ENCODE results near the gene NUDT21. TPM values are rescaled to one million over a fixed set of nuclear protein-coding genes. Genes with fewer than 3 reads are reported as not detected.

Gene NUDT21
- total and polyA plus RNA-seq, 12 donors, result 9.3 to 74.7 (median 62.5) TPM

DNA sequence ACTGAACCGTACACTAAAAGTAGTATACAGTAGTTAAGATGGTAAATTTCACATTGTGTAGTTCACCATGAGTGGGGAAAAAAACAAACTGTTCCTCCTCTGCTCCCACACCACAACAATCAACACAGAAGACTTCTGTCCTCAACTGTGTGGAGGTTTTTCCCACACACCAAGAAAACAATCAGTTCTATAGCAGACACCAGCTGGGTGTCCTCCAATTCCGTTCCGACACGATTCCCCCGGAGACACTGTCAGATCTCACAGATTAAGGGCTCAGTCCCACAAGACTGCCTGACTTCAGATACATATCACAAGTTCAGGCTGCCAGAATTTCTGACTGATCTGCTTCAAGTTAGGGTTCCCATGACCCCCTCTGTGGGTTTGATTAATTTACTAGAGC, 36.9 kb upstream of the NUDT21 start:
- Histone ChIP-seq H3K27ac (no peak overlapping the region), H3K4me1 (peaks cover 0 to under 1% (median 0%) of the 10 kb centered on the region in 9 donors), H3K9me3 (no peaks in the 10 kb centered on the region), H3K27me3 (no peaks in the 10 kb centered on the region), H3K4me3 (no peak overlapping the region), H3K36me3 (peaks cover 0 to 74% (median 18%) of the 10 kb centered on the region in 9 donors)
- intact Hi-C loops (cut with DNase I), result no loop called here
- ATAC-seq, result no peak
- TF ChIP-seq, protein P1, sequence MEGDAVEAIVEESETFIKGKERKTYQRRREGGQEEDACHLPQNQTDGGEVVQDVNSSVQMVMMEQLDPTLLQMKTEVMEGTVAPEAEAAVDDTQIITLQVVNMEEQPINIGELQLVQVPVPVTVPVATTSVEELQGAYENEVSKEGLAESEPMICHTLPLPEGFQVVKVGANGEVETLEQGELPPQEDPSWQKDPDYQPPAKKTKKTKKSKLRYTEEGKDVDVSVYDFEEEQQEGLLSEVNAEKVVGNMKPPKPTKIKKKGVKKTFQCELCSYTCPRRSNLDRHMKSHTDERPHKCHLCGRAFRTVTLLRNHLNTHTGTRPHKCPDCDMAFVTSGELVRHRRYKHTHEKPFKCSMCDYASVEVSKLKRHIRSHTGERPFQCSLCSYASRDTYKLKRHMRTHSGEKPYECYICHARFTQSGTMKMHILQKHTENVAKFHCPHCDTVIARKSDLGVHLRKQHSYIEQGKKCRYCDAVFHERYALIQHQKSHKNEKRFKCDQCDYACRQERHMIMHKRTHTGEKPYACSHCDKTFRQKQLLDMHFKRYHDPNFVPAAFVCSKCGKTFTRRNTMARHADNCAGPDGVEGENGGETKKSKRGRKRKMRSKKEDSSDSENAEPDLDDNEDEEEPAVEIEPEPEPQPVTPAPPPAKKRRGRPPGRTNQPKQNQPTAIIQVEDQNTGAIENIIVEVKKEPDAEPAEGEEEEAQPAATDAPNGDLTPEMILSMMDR (IDR thresholded peaks at IDR 0.05), result no peak
- DNase-seq, result no peak
- WGBS, 2 donors, result 58 to 71% methylated on average over 5 of the region's 5 CpGs

DNA sequence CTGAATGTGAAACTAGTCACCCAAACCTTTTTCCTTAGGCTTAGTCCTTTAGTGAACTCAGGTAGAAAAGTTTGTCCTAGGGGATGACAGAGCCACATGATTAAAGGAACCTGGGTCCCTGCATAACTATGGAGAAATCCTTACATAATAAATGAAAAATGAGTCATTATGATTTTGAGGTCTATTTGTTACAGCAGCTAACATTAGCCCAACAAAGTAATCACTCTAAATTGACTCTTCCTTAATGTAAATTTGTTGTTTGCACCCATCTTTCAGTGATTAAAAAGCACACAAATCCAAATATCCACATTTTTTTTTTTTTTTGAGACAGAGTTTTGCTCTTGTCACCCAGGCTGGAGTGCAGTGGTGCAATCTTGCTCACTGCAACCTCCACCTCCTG, 32.3 kb upstream of the NUDT21 start:
- ATAC-seq, result no peak
- no peak overlapping the region for H3K27ac ChIP-seq
- no peaks in the 10 kb centered on the region for H3K9me3 ChIP-seq
- no peak for DNase-seq
- no peak overlapping the region for H3K4me3 ChIP-seq
- TF ChIP-seq, protein P1 (IDR thresholded peaks at IDR 0.05), result no peak
- peaks cover 0 to 2% (median 0%) of the 10 kb centered on the region in 9 donors for H3K4me1 ChIP-seq
- peaks cover 0 to 85% (median 39%) of the 10 kb centered on the region in 9 donors for H3K36me3 ChIP-seq
- H3K27me3 ChIP-seq, result no peaks in the 10 kb centered on the region
- intact Hi-C loops (cut with DNase I), result no loop called here

DNA sequence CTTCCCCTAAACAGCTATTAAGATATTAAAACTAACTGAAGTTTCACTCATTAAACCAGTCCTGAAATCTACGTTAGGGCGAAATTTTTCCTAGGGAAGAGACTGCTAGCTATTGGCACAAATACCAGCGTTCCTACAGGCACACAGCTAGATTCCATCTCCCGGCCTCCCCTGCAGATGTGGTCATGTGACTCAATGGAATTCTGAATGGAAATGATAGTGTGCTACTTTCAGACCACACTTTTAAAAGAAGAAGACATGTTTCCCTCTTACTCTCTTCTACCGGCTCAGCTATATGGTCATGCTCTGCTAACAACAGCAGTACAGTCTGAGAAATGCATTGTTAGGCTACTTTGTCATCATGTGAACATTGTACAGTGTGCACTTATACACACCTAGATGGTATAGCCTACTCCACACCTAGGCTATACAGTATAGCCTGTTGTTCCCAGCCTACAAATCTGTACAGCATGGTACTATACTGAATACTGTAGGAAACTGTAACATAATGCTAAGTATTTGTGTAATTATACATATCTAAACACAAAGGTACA, 31.6 kb upstream of the NUDT21 start:
- TF ChIP-seq, protein P1 (IDR thresholded peaks at IDR 0.05), result no peak
- Histone ChIP-seq H3K27me3 (no peaks in the 10 kb centered on the region), H3K36me3 (peaks cover 0 to 91% (median 42%) of the 10 kb centered on the region in 9 donors), H3K4me3 (no peak overlapping the region), H3K4me1 (peaks cover 0 to 2% (median 0%) of the 10 kb centered on the region in 9 donors), H3K9me3 (no peaks in the 10 kb centered on the region), H3K27ac (no peak overlapping the region)
- intact Hi-C loops (cut with DNase I), result no loop called here
- no peak for ATAC-seq
- DNase-seq, result no peak
- WGBS, 2 donors, result 80 to 81% methylated on average over 5 of the region's 5 CpGs

DNA sequence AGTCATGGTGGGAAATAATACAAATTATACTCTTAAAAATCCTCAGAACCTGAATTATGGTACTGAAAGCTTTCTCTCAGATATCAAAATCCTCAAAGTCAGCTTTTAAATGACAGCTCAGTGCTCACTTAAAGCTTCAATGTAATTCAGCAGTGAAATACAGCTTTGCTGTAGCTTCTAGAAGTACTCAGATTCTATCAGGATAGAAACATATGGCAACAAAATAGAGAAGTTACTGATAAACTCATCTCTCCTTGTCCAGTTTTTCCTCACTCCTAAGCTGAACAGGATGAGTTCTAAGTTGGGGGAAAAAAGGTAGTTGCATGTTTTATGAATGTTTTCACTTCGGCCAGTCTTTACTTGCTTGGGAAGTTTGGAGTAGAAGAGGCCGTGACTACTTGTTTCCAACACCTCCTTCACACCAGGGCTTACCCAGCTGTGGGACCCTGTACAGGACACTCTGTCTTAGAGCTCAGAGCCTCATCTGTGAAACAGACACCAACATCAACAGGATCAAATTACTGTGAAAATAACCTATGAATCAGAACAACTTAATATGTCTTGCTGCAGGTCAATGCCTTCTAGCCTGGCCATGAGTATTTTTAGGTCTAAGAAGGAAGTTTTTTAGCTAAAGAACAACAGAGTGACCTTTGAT, 30.5 kb upstream of the NUDT21 start:
- no peaks in the 10 kb centered on the region for H3K27me3 ChIP-seq
- H3K4me1 ChIP-seq, result peaks cover 0 to 10% (median 0%) of the 10 kb centered on the region in 9 donors
- 93 to 95% methylated on average over 2 of the region's 2 CpGs for WGBS, 2 donors
- peaks cover 0 to 100% (median 52%) of the 10 kb centered on the region in 9 donors for H3K36me3 ChIP-seq
- H3K4me3 ChIP-seq, result no peak overlapping the region
- H3K9me3 ChIP-seq, result no peaks in the 10 kb centered on the region
- intact Hi-C loops (cut with DNase I), result no loop called here
- DNase-seq (no peak), ATAC-seq (no peak)
- TF ChIP-seq, protein P1 (IDR thresholded peaks at IDR 0.05), result no peak
- no peak overlapping the region for H3K27ac ChIP-seq

All from heart right ventricle (tissue), 16 donors.